Gastrocnemius medialis (tissue), 4 donors: Measurements from ENCODE around the gene SCIN.

Experiments
- POLR2A ChIP-seq, 2 donors: fragments of 450-650 bp; IDR thresholded peaks; one replicate each; pipeline ENCODE4 v1.6.1; 2017; ENCODE audit warnings: antibody characterized with exemption in 2 of 2, mild to moderate bottlenecking in 2 of 2, moderate library complexity in 2 of 2
- TF ChIP-seq, protein P1 (sequence below), 5 experiments: fragments of 450-650 bp in 3 of 5; fragments of 200-600 bp in 2 of 5; sonication (generic) in 2 of 5; IDR thresholded peaks in 4 of 5; conservative IDR thresholded peaks in 1 of 5; 1 replicate in 4 of 5; 2 replicates in 1 of 5; pipeline ENCODE4 v1.5.1; 2016 to 2019; ENCODE audit warnings: antibody characterized with exemption in 5 of 5, mild to moderate bottlenecking in 3 of 5, moderate library complexity in 3 of 5

DNA sequence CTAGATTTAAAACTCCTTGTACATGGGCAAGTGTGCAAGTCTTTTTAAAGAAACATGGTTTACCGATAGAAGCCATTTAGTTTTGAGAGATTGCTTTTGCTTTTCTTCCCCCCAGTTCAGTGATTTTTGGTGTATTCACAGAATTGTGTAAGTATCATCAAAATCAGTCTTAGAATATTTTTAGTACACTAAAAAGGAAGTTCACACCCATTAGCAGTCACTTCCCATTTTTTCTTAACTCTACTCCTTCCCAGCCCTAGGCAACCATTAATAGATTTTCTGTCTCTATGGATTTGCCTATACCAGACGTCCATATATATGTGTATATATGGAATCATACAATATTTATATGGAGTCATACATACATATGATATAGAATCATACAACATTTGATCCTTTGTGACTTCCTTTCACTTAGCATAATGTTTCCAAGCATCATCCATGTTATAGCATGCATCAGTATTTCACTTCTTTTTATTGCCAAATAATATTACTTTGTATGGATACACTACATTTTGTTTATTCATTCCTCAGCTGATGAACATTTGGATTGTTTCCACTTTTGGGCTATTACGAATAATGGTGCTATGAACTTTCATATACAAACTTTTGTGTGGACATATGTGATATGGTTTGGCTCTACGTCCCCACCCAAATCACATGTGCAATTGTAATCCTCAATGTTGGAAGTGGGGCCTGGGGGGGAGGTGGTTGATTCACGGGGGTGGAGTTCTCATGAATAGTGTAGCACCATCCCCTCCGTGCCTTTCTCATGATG is 100.4 kb downstream of the SCIN start:
- TF ChIP-seq, protein P1, sequence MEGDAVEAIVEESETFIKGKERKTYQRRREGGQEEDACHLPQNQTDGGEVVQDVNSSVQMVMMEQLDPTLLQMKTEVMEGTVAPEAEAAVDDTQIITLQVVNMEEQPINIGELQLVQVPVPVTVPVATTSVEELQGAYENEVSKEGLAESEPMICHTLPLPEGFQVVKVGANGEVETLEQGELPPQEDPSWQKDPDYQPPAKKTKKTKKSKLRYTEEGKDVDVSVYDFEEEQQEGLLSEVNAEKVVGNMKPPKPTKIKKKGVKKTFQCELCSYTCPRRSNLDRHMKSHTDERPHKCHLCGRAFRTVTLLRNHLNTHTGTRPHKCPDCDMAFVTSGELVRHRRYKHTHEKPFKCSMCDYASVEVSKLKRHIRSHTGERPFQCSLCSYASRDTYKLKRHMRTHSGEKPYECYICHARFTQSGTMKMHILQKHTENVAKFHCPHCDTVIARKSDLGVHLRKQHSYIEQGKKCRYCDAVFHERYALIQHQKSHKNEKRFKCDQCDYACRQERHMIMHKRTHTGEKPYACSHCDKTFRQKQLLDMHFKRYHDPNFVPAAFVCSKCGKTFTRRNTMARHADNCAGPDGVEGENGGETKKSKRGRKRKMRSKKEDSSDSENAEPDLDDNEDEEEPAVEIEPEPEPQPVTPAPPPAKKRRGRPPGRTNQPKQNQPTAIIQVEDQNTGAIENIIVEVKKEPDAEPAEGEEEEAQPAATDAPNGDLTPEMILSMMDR (IDR thresholded peaks at IDR 0.05 in 4 of 5, conservative IDR thresholded peaks at IDR 0.05 in 1 of 5): no peak
- no peak for TF ChIP-seq POLR2A (IDR thresholded peaks at IDR 0.05)
